IMR-90 (cell line): ENCODE data around the gene CALCOCO1. TPM values are rescaled to one million over a fixed set of nuclear protein-coding genes. Genes with fewer than 3 reads are reported as not detected.

Experiments used
- ATAC-seq: fragments of 200-7000 bp; cut with Tn5 transposase; 2 replicates; pipeline ENCODE4 v1.9.1; 2020; ENCODE audit warnings: low read depth, mild to moderate bottlenecking, moderate library complexity
- BruUV-seq: library from RNA; stranded (reverse); fragments of 400-500 nt; replicated peaks from 2 replicates; lab custom pipeline; 2021; lab: Mats Ljungman, UMichigan
- CTCF ChIA-PET: fragments of 300-600 bp; formaldehyde crosslinking; extraction: SDS; loops from one replicate; lab custom pipeline; 2021; ENCODE audit warnings: antibody characterized with exemption; lab: Yijun Ruan, JAX
- POLR2A ChIA-PET: fragments of 300-600 bp; sonication (Branson Sonifier 250); formaldehyde crosslinking; loops from one replicate; lab custom pipeline; 2022; ENCODE audit warnings: antibody characterized with exemption; ENCODE audit not compliant: unreplicated experiment; lab: Charles Lee
- DNase-seq: peaks from one replicate; pipeline ENCODE4 v3.0.0; 2013
- H2AFZ ChIP-seq: replicated peaks from 2 replicates; pipeline ENCODE3; 2013; ENCODE audit warnings: low read length, mild to moderate bottlenecking; ENCODE audit not compliant: poor library complexity
- H2AK5ac ChIP-seq: 2 replicates; pipeline ENCODE4 v1.6.1; 2013; ENCODE audit warnings: low read depth, low read length, inconsistent platforms
- H2AK9ac ChIP-seq: replicated peaks from 2 replicates; pipeline ENCODE3; 2013; ENCODE audit warnings: mild to moderate bottlenecking, low read depth, low read length, moderate library complexity; ENCODE audit not compliant: poor library complexity
- H2BK120ac ChIP-seq: 2 replicates; pipeline ENCODE4 v1.6.1; 2013; ENCODE audit warnings: low read depth, low read length, inconsistent platforms
- H2BK15ac ChIP-seq: 3 replicates; pipeline ENCODE4 v1.6.1; 2013; ENCODE audit warnings: low read depth, low read length, inconsistent platforms
- H2BK20ac ChIP-seq: 2 replicates; pipeline ENCODE4 v1.6.1; 2013; ENCODE audit warnings: low read depth, mild to moderate bottlenecking, inconsistent platforms, low read length, moderate library complexity
- H2BK5ac ChIP-seq: 2 replicates; pipeline ENCODE4 v1.6.1; 2013; ENCODE audit warnings: mild to moderate bottlenecking, low read depth, low read length, inconsistent platforms; ENCODE audit not compliant: poor library complexity, severe bottlenecking
- H3K14ac ChIP-seq: replicated peaks from 2 replicates; pipeline ENCODE4 v1.6.1; 2013; ENCODE audit warnings: low read depth, low read length, inconsistent platforms
- H3K18ac ChIP-seq: 2 replicates; pipeline ENCODE4 v1.6.1; 2013; ENCODE audit warnings: low read depth, low read length, control low read depth
- H3K23ac ChIP-seq: 2 replicates; pipeline ENCODE4 v1.6.1; 2013; ENCODE audit warnings: low read depth, low read length, inconsistent platforms
- H3K27ac ChIP-seq: 2 replicates; pipeline ENCODE4 v1.5.1; 2013; ENCODE audit warnings: mild to moderate bottlenecking, control low read depth, low read length; ENCODE audit not compliant: insufficient read depth
- H3K27me3 ChIP-seq: 2 replicates; pipeline ENCODE4 v1.6.1; 2013; ENCODE audit warnings: low read length; ENCODE audit not compliant: control insufficient read depth, insufficient read depth
- H3K36me3 ChIP-seq: 2 replicates; pipeline ENCODE4 v1.6.1; 2013; ENCODE audit warnings: low read length, mixed read lengths; ENCODE audit not compliant: control insufficient read depth, insufficient read depth
- H3K4ac ChIP-seq: 2 replicates; pipeline ENCODE4 v1.6.1; 2013; ENCODE audit warnings: low read depth, low read length, inconsistent platforms
- H3K4me1 ChIP-seq: 2 replicates; pipeline ENCODE4 v1.6.1; 2013; ENCODE audit warnings: low read length, mixed read lengths; ENCODE audit not compliant: control insufficient read depth, insufficient read depth
- H3K4me2 ChIP-seq: 2 replicates; pipeline ENCODE4 v1.6.1; 2013; ENCODE audit warnings: low read depth, mild to moderate bottlenecking, control low read depth, low read length, moderate library complexity
- H3K4me3 ChIP-seq: 2 replicates; pipeline ENCODE4 v1.5.1; 2013; ENCODE audit warnings: low read depth, mild to moderate bottlenecking, control low read depth, low read length, moderate library complexity; ENCODE audit not compliant: insufficient read depth
- H3K56ac ChIP-seq: 2 replicates; pipeline ENCODE4 v1.6.1; 2013; ENCODE audit warnings: low read length, inconsistent platforms; ENCODE audit not compliant: insufficient read depth; ENCODE audit errors: extremely low read depth
- H3K79me1 ChIP-seq, 2 experiments: 2 replicates each; pipeline ENCODE4 v1.6.1; 2013; ENCODE audit warnings: low read length in 2 of 2, inconsistent platforms in 1 of 2, low read depth in 1 of 2
- H3K9ac ChIP-seq: 2 replicates; pipeline ENCODE4 v1.6.1; 2013; ENCODE audit warnings: low read depth, low read length, control low read depth
- H3K9me1 ChIP-seq: 2 replicates; pipeline ENCODE4 v1.6.1; 2013; ENCODE audit warnings: low read length, inconsistent platforms; ENCODE audit not compliant: insufficient read depth
- H3K9me3 ChIP-seq: 2 replicates; pipeline ENCODE4 v1.6.1; 2013; ENCODE audit warnings: low read length; ENCODE audit not compliant: control insufficient read depth, insufficient read depth
- H4K20me1 ChIP-seq: 2 replicates; pipeline ENCODE4 v1.6.1; 2013; ENCODE audit warnings: low read length, inconsistent platforms; ENCODE audit not compliant: insufficient read depth
- H4K5ac ChIP-seq: 2 replicates; pipeline ENCODE4 v1.6.1; 2013; ENCODE audit warnings: mild to moderate bottlenecking, low read depth, low read length, control low read depth
- H4K8ac ChIP-seq, 2 experiments: 2 replicates each; pipeline ENCODE4 v1.6.1; 2013; ENCODE audit warnings: low read depth in 2 of 2, low read length in 2 of 2, control low read depth in 1 of 2, inconsistent platforms in 1 of 2
- H4K91ac ChIP-seq: 2 replicates; pipeline ENCODE4 v1.6.1; 2013; ENCODE audit warnings: low read depth, low read length, inconsistent platforms; ENCODE audit not compliant: insufficient read depth
- BHLHE40 ChIP-seq: fragments of 150-350 bp; IDR thresholded peaks from 2 replicates; pipeline ENCODE4 v1.6.1; 2016; ENCODE audit warnings: mild to moderate bottlenecking, low read depth, low read length
- CEBPB ChIP-seq: IDR thresholded peaks from 2 replicates; pipeline ENCODE4 v1.6.1; 2012; ENCODE audit warnings: low read depth, low read length, improper control_type of control experiment
- CHD1 ChIP-seq: IDR thresholded peaks from 2 replicates; pipeline ENCODE4 v1.6.1; 2012; ENCODE audit warnings: low read depth, low read length, improper control_type of control experiment
- FOS ChIP-seq: fragments of 150-350 bp; IDR thresholded peaks from 2 replicates; pipeline ENCODE4 v1.6.1; 2016; ENCODE audit warnings: low read depth, low read length
- MAFK ChIP-seq: IDR thresholded peaks from 2 replicates; pipeline ENCODE4 v1.6.1; 2012; ENCODE audit warnings: low read depth, low read length, improper control_type of control experiment
- MAZ ChIP-seq: IDR thresholded peaks from 2 replicates; pipeline ENCODE4 v1.6.1; 2012; ENCODE audit warnings: low read depth, mild to moderate bottlenecking, low read length, improper control_type of control experiment, moderate library complexity, borderline replicate concordance
- MXI1 ChIP-seq: IDR thresholded peaks from 2 replicates; pipeline ENCODE4 v1.6.1; 2012; ENCODE audit warnings: low read depth, mild to moderate bottlenecking, low read length, moderate library complexity, borderline replicate concordance
- POLR2A ChIP-seq: IDR thresholded peaks from 2 replicates; pipeline ENCODE4 v1.6.1; 2012; ENCODE audit warnings: mild to moderate bottlenecking, low read depth, low read length
- RAD21 ChIP-seq: IDR thresholded peaks from 2 replicates; pipeline ENCODE4 v1.6.1; 2012; ENCODE audit warnings: low read length, improper control_type of control experiment
- RCOR1 ChIP-seq: IDR thresholded peaks from 2 replicates; pipeline ENCODE4 v1.6.1; 2012; ENCODE audit warnings: mild to moderate bottlenecking, low read length, improper control_type of control experiment; ENCODE audit not compliant: insufficient replicate concordance
- RFX5 ChIP-seq: IDR thresholded peaks from 2 replicates; pipeline ENCODE4 v1.8.0; 2012; ENCODE audit warnings: low read depth, mild to moderate bottlenecking, low read length, moderate library complexity
- SMC3 ChIP-seq: fragments of 150-350 bp; IDR thresholded peaks from 2 replicates; pipeline ENCODE4 v1.6.1; 2016; ENCODE audit warnings: low read depth, mild to moderate bottlenecking, antibody characterized with exemption, low read length, moderate library complexity
- USF2 ChIP-seq: fragments of 150-350 bp; IDR thresholded peaks from 2 replicates; pipeline ENCODE4 v1.6.1; 2017; ENCODE audit warnings: mild to moderate bottlenecking, antibody characterized with exemption, low read length, low read depth
- WGBS, 2 experiments: methylation state at CpG; one replicate each; pipeline versions ENCODE4 v1.1.5 to v1.1.7; 2013; ENCODE audit warnings: missing lambda C conversion rate in 2 of 2; ENCODE audit not compliant: insufficient read length in 1 of 2; ENCODE audit errors: extremely low coverage in 2 of 2; 5-methylcytosine and 5-hydroxymethylcytosine counted together
- dilution Hi-C: fragments of 300-500 bp; cut with HindIII; formaldehyde crosslinking; loops from one replicate; pipeline ENCODE4 v1.14.3; 2018; ENCODE audit warnings: low sequenced_read_pairs; ENCODE audit not compliant: unreplicated experiment
- in situ Hi-C: fragments of 300-500 bp; cut with MboI; formaldehyde crosslinking; loops from 3 replicates; pipeline ENCODE4 v1.14.3; 2019; ENCODE audit warnings: low sequenced_read_pairs, inconsistent platforms, mixed read lengths
- intact Hi-C: fragments of 100-400 bp; cut with micrococcal nuclease; formaldehyde crosslinking; loops from 2 replicates; pipeline ENCODE4 v1.10.0; 2022
- polyA plus RNA-seq, 3 experiments: library from polyadenylated mRNA; depleted of rRNA; stranded (reverse); fragments of >200 nt; gene quantifications; 2 replicates each; pipeline ENCODE4 v1.2.3, GENCODE V29; 2012; ENCODE audit warnings: low replicate concordance in 1 of 3
- total RNA-seq: library from RNA; depleted of rRNA; stranded (reverse); fragments of >200 nt; gene quantifications from 2 replicates; pipeline ENCODE4 v1.2.3, GENCODE V29; 2012
- TF ChIP-seq, protein P1 (sequence below): conservative IDR thresholded peaks from 2 replicates; pipeline ENCODE4 v1.5.1; 2012; ENCODE audit warnings: mild to moderate bottlenecking, low read depth, low read length, improper control_type of control experiment
- TF ChIP-seq, protein P2 (sequence below): fragments of 150-350 bp; IDR thresholded peaks from 2 replicates; pipeline ENCODE4 v1.6.1; 2016; ENCODE audit warnings: low read depth, mild to moderate bottlenecking, low read length, moderate library complexity, borderline replicate concordance

CALCOCO1 gene
- total and polyA plus RNA-seq, 2 of the 4 experiments (the other 2 are of a cell fraction): 156 to 169 TPM

GRCh38 chr12:53701518-53702264 is 25.6 kb downstream of the CALCOCO1 start:
- Histone ChIP-seq H2BK15ac (no peak overlapping the region), H2BK120ac (no peak overlapping the region), H3K4me2 (no peak overlapping the region), H4K5ac (no peak overlapping the region), H3K56ac (no peak overlapping the region), H4K91ac (no peak overlapping the region), H3K4ac (no peak overlapping the region), H3K27ac (no peak overlapping the region), H4K8ac (no peak overlapping the region), H3K9ac (no peak overlapping the region), H3K79me1 (no peaks in the 10 kb centered on the region), H3K4me3 (no peak overlapping the region), H3K4me1 (no peaks in the 10 kb centered on the region), H3K9me1 (no peaks in the 10 kb centered on the region), H2AFZ (peak overlapping the region; percentile 70), H3K9me3 (no peaks in the 10 kb centered on the region), H2AK9ac (peak overlapping the region; percentile 42), H3K18ac (no peak overlapping the region), H3K36me3 (no peaks in the 10 kb centered on the region), H2AK5ac (no peak overlapping the region), H2BK20ac (no peak overlapping the region), H3K23ac (no peak overlapping the region), H3K27me3 (peaks cover 67% of the 10 kb centered on the region), H4K20me1 (no peaks in the 10 kb centered on the region), H2BK5ac (no peak overlapping the region), H3K14ac (no peak overlapping the region)
- BruUV-seq: no TSS peak
- 0% methylated on average over 1 of the region's 8 CpGs; no CpG with 5 or more reads in 1 of the 2 experiments for WGBS, 2 experiments
- DNase-seq: peak; percentile 66
- ATAC-seq: peak; percentile 98
- CTCF ChIA-PET: interaction anchor here (0.7 to 2.6 kb wide), 6 partner anchors 9 to 44 kb away, joined by 3 to 48 read pairs (median 4); partner anchors contain the start of gene ATP5MC2
- dilution Hi-C loops (no loop called here), intact Hi-C loops (loop anchor here (1.0 to 10.0 kb wide), 4 partner anchors 42 to 503 kb away; partner anchors contain the start of genes HOXC8 and HOXC9), in situ Hi-C loops (loop anchor here (5.0 to 10.0 kb wide), 2 partner anchors 41 to 493 kb away; no protein-coding TSS in a partner anchor)
- POLR2A ChIA-PET: no interaction called here
- no peak for TF ChIP-seq BHLHE40
- TF ChIP-seq, protein P1, sequence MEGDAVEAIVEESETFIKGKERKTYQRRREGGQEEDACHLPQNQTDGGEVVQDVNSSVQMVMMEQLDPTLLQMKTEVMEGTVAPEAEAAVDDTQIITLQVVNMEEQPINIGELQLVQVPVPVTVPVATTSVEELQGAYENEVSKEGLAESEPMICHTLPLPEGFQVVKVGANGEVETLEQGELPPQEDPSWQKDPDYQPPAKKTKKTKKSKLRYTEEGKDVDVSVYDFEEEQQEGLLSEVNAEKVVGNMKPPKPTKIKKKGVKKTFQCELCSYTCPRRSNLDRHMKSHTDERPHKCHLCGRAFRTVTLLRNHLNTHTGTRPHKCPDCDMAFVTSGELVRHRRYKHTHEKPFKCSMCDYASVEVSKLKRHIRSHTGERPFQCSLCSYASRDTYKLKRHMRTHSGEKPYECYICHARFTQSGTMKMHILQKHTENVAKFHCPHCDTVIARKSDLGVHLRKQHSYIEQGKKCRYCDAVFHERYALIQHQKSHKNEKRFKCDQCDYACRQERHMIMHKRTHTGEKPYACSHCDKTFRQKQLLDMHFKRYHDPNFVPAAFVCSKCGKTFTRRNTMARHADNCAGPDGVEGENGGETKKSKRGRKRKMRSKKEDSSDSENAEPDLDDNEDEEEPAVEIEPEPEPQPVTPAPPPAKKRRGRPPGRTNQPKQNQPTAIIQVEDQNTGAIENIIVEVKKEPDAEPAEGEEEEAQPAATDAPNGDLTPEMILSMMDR: peak; percentile 98
- TF ChIP-seq SMC3: peak; percentile 90
- TF ChIP-seq POLR2A: no peak
- no peak for TF ChIP-seq FOS
- peak; percentile 97 for TF ChIP-seq RAD21
- no peak for TF ChIP-seq CEBPB
- TF ChIP-seq MAZ: no peak
- TF ChIP-seq RCOR1: no peak
- no peak for TF ChIP-seq MAFK
- TF ChIP-seq MXI1: no peak
- TF ChIP-seq USF2: no peak
- TF ChIP-seq RFX5: no peak
- no peak for TF ChIP-seq CHD1
- TF ChIP-seq, protein P2, sequence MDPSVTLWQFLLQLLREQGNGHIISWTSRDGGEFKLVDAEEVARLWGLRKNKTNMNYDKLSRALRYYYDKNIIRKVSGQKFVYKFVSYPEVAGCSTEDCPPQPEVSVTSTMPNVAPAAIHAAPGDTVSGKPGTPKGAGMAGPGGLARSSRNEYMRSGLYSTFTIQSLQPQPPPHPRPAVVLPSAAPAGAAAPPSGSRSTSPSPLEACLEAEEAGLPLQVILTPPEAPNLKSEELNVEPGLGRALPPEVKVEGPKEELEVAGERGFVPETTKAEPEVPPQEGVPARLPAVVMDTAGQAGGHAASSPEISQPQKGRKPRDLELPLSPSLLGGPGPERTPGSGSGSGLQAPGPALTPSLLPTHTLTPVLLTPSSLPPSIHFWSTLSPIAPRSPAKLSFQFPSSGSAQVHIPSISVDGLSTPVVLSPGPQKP: no peak
